Astrocyte (in vitro differentiated cells and primary cell): ENCODE data around the gene FAM107B. TPM values are rescaled to one million over a fixed set of nuclear protein-coding genes. Genes with fewer than 3 reads are reported as not detected.

ENCODE experiments used
- DNase-seq: peaks from one replicate; pipeline ENCODE4 v3.0.0-alpha.2; 2010; ENCODE audit warnings: low read depth
- FAIRE-seq: peaks from 2 replicates; lab custom pipeline; 2011; peaks lifted over from hg19 to GRCh38; lab: Jason Lieb, UNC
- H2AFZ ChIP-seq: 2 replicates; pipeline ENCODE4 v1.6.0; 2012; ENCODE audit warnings: low read depth, low read length, inconsistent platforms
- H3K27ac ChIP-seq: 2 replicates; pipeline ENCODE4 v1.5.1; 2011; ENCODE audit warnings: low read depth, low read length, inconsistent platforms
- H3K27me3 ChIP-seq: 2 replicates; pipeline ENCODE4 v1.6.0; 2011; ENCODE audit warnings: low read length, inconsistent platforms; ENCODE audit not compliant: insufficient read depth
- H3K36me3 ChIP-seq: 2 replicates; pipeline ENCODE4 v1.5.1; 2011; ENCODE audit warnings: low read length, inconsistent platforms; ENCODE audit not compliant: insufficient read depth
- H3K4me1 ChIP-seq: 2 replicates; pipeline ENCODE4 v1.5.1; 2011; ENCODE audit warnings: low read length, inconsistent platforms; ENCODE audit not compliant: insufficient read depth
- H3K4me2 ChIP-seq: 2 replicates; pipeline ENCODE4 v1.6.0; 2012; ENCODE audit warnings: low read length, inconsistent platforms
- H3K4me3 ChIP-seq: 2 replicates; pipeline ENCODE4 v1.5.1; 2011; ENCODE audit warnings: low read depth, mild to moderate bottlenecking, low read length, inconsistent platforms; ENCODE audit not compliant: insufficient read depth
- H3K79me2 ChIP-seq: 2 replicates; pipeline ENCODE4 v1.6.0; 2012; ENCODE audit warnings: mild to moderate bottlenecking, low read length, inconsistent platforms; ENCODE audit not compliant: insufficient read depth
- H3K9ac ChIP-seq: 2 replicates; pipeline ENCODE4 v1.6.0; 2012; ENCODE audit warnings: mild to moderate bottlenecking, low read length, inconsistent platforms
- H3K9me3 ChIP-seq: 2 replicates; pipeline ENCODE4 v1.5.1; 2012; ENCODE audit warnings: low read depth, mild to moderate bottlenecking, low read length, inconsistent platforms; ENCODE audit not compliant: insufficient read depth
- H4K20me1 ChIP-seq: 2 replicates; pipeline ENCODE4 v1.6.0; 2012; ENCODE audit warnings: low read length, inconsistent platforms; ENCODE audit not compliant: insufficient read depth
- H3K27ac Mint-ChIP-seq: one replicate; pipeline ENCODE4 v1.8.0; 2021; ENCODE audit warnings: mild to moderate bottlenecking, mixed read lengths; ENCODE audit not compliant: unreplicated experiment
- H3K27me3 Mint-ChIP-seq: one replicate; pipeline ENCODE4 v1.8.0; 2021; ENCODE audit warnings: low read depth, mixed read lengths; ENCODE audit not compliant: unreplicated experiment
- H3K36me3 Mint-ChIP-seq: one replicate; pipeline ENCODE4 v1.8.0; 2021; ENCODE audit warnings: low read depth, mixed read lengths; ENCODE audit not compliant: unreplicated experiment
- H3K4me1 Mint-ChIP-seq: one replicate; pipeline ENCODE4 v1.8.0; 2021; ENCODE audit warnings: low read depth, mixed read lengths; ENCODE audit not compliant: unreplicated experiment
- H3K4me3 Mint-ChIP-seq: one replicate; pipeline ENCODE4 v1.8.0; 2021; ENCODE audit warnings: mild to moderate bottlenecking, moderate library complexity, mixed read lengths; ENCODE audit not compliant: unreplicated experiment
- H3K9me3 Mint-ChIP-seq: one replicate; pipeline ENCODE4 v1.8.0; 2021; ENCODE audit warnings: mild to moderate bottlenecking, mixed read lengths; ENCODE audit not compliant: unreplicated experiment
- CTCF ChIP-seq: IDR thresholded peaks from 2 replicates; pipeline ENCODE4 v1.5.1; 2011; ENCODE audit warnings: low read depth, mild to moderate bottlenecking, inconsistent platforms, low read length, moderate library complexity; ENCODE audit not compliant: insufficient read depth
- EZH2 ChIP-seq: IDR thresholded peaks from 2 replicates; pipeline ENCODE4 v1.6.1; 2012; ENCODE audit warnings: mild to moderate bottlenecking, low read length, inconsistent platforms; ENCODE audit not compliant: insufficient read depth
- total RNA-seq: library from RNA; stranded (reverse); gene quantifications from 2 replicates; pipeline ENCODE4 v1.2.1, GENCODE V29; 2021

FAM107B gene
- total RNA-seq, 1 donor from 2014 or later, result 36.0 TPM

GRCh38 chr10:14784459-14785055 is 9.9 kb upstream of the FAM107B start:
- no peak for FAIRE-seq
- H4K20me1 ChIP-seq, result no peaks in the 10 kb centered on the region

GRCh38 chr10:14782691-14783363 is 8.1 kb upstream of the FAM107B start:
- peaks cover 4% of the 10 kb centered on the region for H3K9me3 ChIP-seq
- FAIRE-seq (no peak), DNase-seq (no peak)
- no peaks in the 10 kb centered on the region for H3K36me3 ChIP-seq
- H2AFZ ChIP-seq, result peak overlapping the region; percentile 58
- H3K36me3 Mint-ChIP-seq, result peaks cover 2% of the 10 kb centered on the region
- peaks cover 4% of the 10 kb centered on the region for H3K9me3 Mint-ChIP-seq
- peaks cover 4% of the 10 kb centered on the region for H3K4me1 ChIP-seq
- H3K27me3 ChIP-seq, result no peaks in the 10 kb centered on the region
- no peak overlapping the region for H3K4me3 ChIP-seq
- no peak overlapping the region for H3K9ac ChIP-seq
- no peaks in the 10 kb centered on the region for H4K20me1 ChIP-seq
- no peaks in the 10 kb centered on the region for H3K27me3 Mint-ChIP-seq
- H3K4me2 ChIP-seq, result no peak overlapping the region
- H3K27ac Mint-ChIP-seq, result peak overlapping the region; percentile 50
- H3K4me1 Mint-ChIP-seq, result peaks cover 13% of the 10 kb centered on the region
- H3K79me2 ChIP-seq, result no peaks in the 10 kb centered on the region
- H3K4me3 Mint-ChIP-seq, result no peak overlapping the region
- no peak for TF ChIP-seq EZH2
- no peak for TF ChIP-seq CTCF
- no peak overlapping the region for H3K27ac ChIP-seq

More at GRCh38 chr10:14784459-14785055, 9.9 kb upstream of the FAM107B start:
- no peaks in the 10 kb centered on the region for H3K79me2 ChIP-seq
- Mint-ChIP-seq H3K9me3 (peaks cover 4% of the 10 kb centered on the region), H3K27me3 (no peaks in the 10 kb centered on the region), H3K36me3 (peaks cover 2% of the 10 kb centered on the region), H3K4me1 (peaks cover 9% of the 10 kb centered on the region), H3K4me3 (no peak overlapping the region), H3K27ac (no peak overlapping the region)
- TF ChIP-seq EZH2 (no peak), CTCF (no peak)
- DNase-seq, result no peak
- no peak overlapping the region for H3K4me2 ChIP-seq
- no peak overlapping the region for H3K9ac ChIP-seq
- no peak overlapping the region for H2AFZ ChIP-seq
- H3K27ac ChIP-seq, result no peak overlapping the region
- H3K27me3 ChIP-seq, result no peaks in the 10 kb centered on the region
- H3K4me3 ChIP-seq, result no peak overlapping the region
- peaks cover 4% of the 10 kb centered on the region for H3K9me3 ChIP-seq
- H3K36me3 ChIP-seq, result no peaks in the 10 kb centered on the region
- H3K4me1 ChIP-seq, result peaks cover 4% of the 10 kb centered on the region

GRCh38 chr10:14781763-14782162 is 7.1 kb upstream of the FAM107B start:
- H3K4me3 Mint-ChIP-seq, result no peak overlapping the region
- H3K4me1 ChIP-seq, result peaks cover 4% of the 10 kb centered on the region
- H3K36me3 Mint-ChIP-seq, result peaks cover 2% of the 10 kb centered on the region
- no peaks in the 10 kb centered on the region for H3K27me3 ChIP-seq
- DNase-seq, result no peak
- H3K27ac ChIP-seq, result no peak overlapping the region
- no peaks in the 10 kb centered on the region for H3K27me3 Mint-ChIP-seq
- no peaks in the 10 kb centered on the region for H3K36me3 ChIP-seq
- H3K9me3 ChIP-seq, result peaks cover 4% of the 10 kb centered on the region
- no peak overlapping the region for H3K4me3 ChIP-seq
- H3K4me1 Mint-ChIP-seq, result peaks cover 11% of the 10 kb centered on the region
- no peak overlapping the region for H2AFZ ChIP-seq
- TF ChIP-seq EZH2 (no peak), CTCF (no peak)
- H3K9me3 Mint-ChIP-seq, result peaks cover 4% of the 10 kb centered on the region
- H3K27ac Mint-ChIP-seq, result no peak overlapping the region
- no peak overlapping the region for H3K4me2 ChIP-seq
- no peaks in the 10 kb centered on the region for H3K79me2 ChIP-seq
- no peaks in the 10 kb centered on the region for H4K20me1 ChIP-seq
- H3K9ac ChIP-seq, result no peak overlapping the region
- no peak for FAIRE-seq
